Occipital lobe (tissue), 2 donors: ENCODE data around the gene NRROS. TPM values are rescaled to one million over a fixed set of nuclear protein-coding genes. Genes with fewer than 3 reads are reported as not detected.

Experiments
- DNase-seq: peaks from one replicate; lab custom pipeline; 2025; lab: John Stamatoyannopoulos, UW
- total RNA-seq: library from RNA; depleted of rRNA; stranded (reverse); fragments of >200 nt; gene quantifications from one replicate; pipeline ENCODE4 v1.2.3, GENCODE V29; 2014

The NRROS gene
- total RNA-seq, 1 donor from 2014 or later: 1.2 TPM

- DNase-seq: peak; percentile 52
Measured at GRCh38 chr3:196650740-196651311, 11.3 kb downstream of the NRROS start.

- no peak for DNase-seq
Measured at GRCh38 chr3:196651819-196652218, 12.3 kb downstream of the NRROS start.

GRCh38 chr3:196652961-196653795, 13.7 kb downstream of the NRROS start:
- no peak for DNase-seq

- no peak for DNase-seq
Measured at GRCh38 chr3:196654006-196654734, 14.7 kb downstream of the NRROS start.

GRCh38 chr3:196654735-196655090, 15.2 kb downstream of the NRROS start:
- DNase-seq: no peak

GRCh38 chr3:196655496-196655895, 16.0 kb downstream of the NRROS start:
- no peak for DNase-seq

- no peak for DNase-seq
Measured at GRCh38 chr3:196656213-196656612, 16.7 kb downstream of the NRROS start.

- DNase-seq: no peak
Measured at GRCh38 chr3:196659901-196660351, 20.4 kb downstream of the NRROS start.

GRCh38 chr3:196660381-196661166, 21.1 kb downstream of the NRROS start:
- no peak for DNase-seq

- DNase-seq: no peak
Measured at GRCh38 chr3:196661400-196661799, 21.9 kb downstream of the NRROS start.

- DNase-seq: no peak
Measured at GRCh38 chr3:196662033-196662432, 22.5 kb downstream of the NRROS start.

- no peak for DNase-seq
Measured at GRCh38 chr3:196662711-196663571, 23.4 kb downstream of the NRROS start.

GRCh38 chr3:196666001-196666867, 26.7 kb downstream of the NRROS start:
- no peak for DNase-seq

- DNase-seq: no peak
Measured at GRCh38 chr3:196667056-196667825, 27.7 kb downstream of the NRROS start.

GRCh38 chr3:196670339-196670738, 30.8 kb downstream of the NRROS start:
- DNase-seq: no peak

- no peak for DNase-seq
Measured at GRCh38 chr3:196673632-196674031, 34.1 kb downstream of the NRROS start.

GRCh38 chr3:196677353-196677752, 37.9 kb downstream of the NRROS start:
- DNase-seq: no peak

- no peak for DNase-seq
Measured at GRCh38 chr3:196677931-196678330, 38.4 kb downstream of the NRROS start.
